Tibial nerve (tissue), 4 donors: ENCODE results near the gene ZNF425.

Source experiments
- EP300 ChIP-seq, 2 donors: sonication (generic); formaldehyde crosslinking; IDR thresholded peaks; one replicate each; pipeline ENCODE4 v1.6.1; 2017; ENCODE audit warnings: antibody characterized with exemption in 2 of 2, mild to moderate bottlenecking in 1 of 2
- POLR2A ChIP-seq, 2 donors: fragments of 450-650 bp; IDR thresholded peaks; one replicate each; pipeline ENCODE4 v1.6.1; 2017; ENCODE audit warnings: antibody characterized with exemption in 2 of 2, mild to moderate bottlenecking in 2 of 2, moderate library complexity in 2 of 2
- TF ChIP-seq, protein P1 (sequence below), 5 experiments: fragments of 200-600 bp in 3 of 5; fragments of 450-650 bp in 2 of 5; sonication (generic) in 3 of 5; IDR thresholded peaks; one replicate each; pipeline ENCODE4 v1.5.1; 2016 to 2019; ENCODE audit warnings: antibody characterized with exemption in 5 of 5, mild to moderate bottlenecking in 3 of 5, moderate library complexity in 2 of 5

DNA sequence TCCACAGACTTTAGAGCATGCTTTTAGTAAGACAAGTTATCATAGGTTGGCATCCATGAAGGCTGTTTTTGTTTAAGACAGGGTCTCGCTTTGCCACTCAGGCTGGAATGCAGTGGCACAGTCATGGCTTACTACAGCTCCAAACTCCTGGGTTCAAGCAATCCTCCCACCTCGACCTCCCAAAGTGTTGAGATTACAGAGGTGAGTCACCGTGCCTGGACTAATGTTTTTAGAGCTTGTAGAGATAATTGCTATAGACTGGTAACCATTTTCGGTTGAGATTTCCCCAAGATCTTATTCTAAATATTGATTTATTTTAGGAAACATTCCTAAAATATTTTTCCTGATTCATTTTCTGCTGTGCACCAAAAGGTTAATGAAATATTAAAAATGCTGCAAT lies 15.8 kb upstream of the ZNF425 start:
- TF ChIP-seq, protein P1, sequence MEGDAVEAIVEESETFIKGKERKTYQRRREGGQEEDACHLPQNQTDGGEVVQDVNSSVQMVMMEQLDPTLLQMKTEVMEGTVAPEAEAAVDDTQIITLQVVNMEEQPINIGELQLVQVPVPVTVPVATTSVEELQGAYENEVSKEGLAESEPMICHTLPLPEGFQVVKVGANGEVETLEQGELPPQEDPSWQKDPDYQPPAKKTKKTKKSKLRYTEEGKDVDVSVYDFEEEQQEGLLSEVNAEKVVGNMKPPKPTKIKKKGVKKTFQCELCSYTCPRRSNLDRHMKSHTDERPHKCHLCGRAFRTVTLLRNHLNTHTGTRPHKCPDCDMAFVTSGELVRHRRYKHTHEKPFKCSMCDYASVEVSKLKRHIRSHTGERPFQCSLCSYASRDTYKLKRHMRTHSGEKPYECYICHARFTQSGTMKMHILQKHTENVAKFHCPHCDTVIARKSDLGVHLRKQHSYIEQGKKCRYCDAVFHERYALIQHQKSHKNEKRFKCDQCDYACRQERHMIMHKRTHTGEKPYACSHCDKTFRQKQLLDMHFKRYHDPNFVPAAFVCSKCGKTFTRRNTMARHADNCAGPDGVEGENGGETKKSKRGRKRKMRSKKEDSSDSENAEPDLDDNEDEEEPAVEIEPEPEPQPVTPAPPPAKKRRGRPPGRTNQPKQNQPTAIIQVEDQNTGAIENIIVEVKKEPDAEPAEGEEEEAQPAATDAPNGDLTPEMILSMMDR (IDR thresholded peaks at IDR 0.05), result no peak
- TF ChIP-seq POLR2A (IDR thresholded peaks at IDR 0.05), result no peak
- no peak for TF ChIP-seq EP300 (IDR thresholded peaks at IDR 0.05)
